OCI-LY3 (cell line): ENCODE measurements around the gene S100A12.
A peak's percentile ranks its signal among the peaks of the same experiment; 100 is the strongest.

Source experiments
- H2AFZ ChIP-seq: fragments of 200-600, 300-600 bp; shearing (Covaris generic); 2 replicates; pipeline ENCODE4 v1.6.0; 2014; ENCODE audit warnings: antibody characterized with exemption, low read depth, low read length
- H3K27ac ChIP-seq: fragments of 200-600, 300-600 bp; sonication (generic); 2 replicates; pipeline ENCODE4 v1.5.1; 2014; ENCODE audit warnings: mild to moderate bottlenecking, low read length, moderate library complexity, mixed read lengths
- H3K27me3 ChIP-seq: fragments of 200-600, 300-600 bp; sonication (generic); 2 replicates; pipeline ENCODE4 v1.6.1; 2014; ENCODE audit warnings: low read depth, low read length, mixed read lengths
- H3K36me3 ChIP-seq: fragments of 200-600, 300-600 bp; sonication (generic); replicated peaks from 2 replicates; pipeline ENCODE3; 2014; ENCODE audit warnings: low read depth, low read length, mixed read lengths
- H3K4me1 ChIP-seq: fragments of 300-600, 200-600 bp; sonication (generic); 2 replicates; pipeline ENCODE4 v1.6.1; 2014; ENCODE audit warnings: low read length, mixed read lengths
- H3K4me2 ChIP-seq: fragments of 200-600, 300-600 bp; sonication (generic); 2 replicates; pipeline ENCODE4 v1.6.1; 2014; ENCODE audit warnings: low read length, mixed read lengths
- H3K4me3 ChIP-seq: fragments of 300-600, 200-600 bp; sonication (generic); 2 replicates; pipeline ENCODE4 v1.5.1; 2014; ENCODE audit warnings: antibody characterized with exemption, mild to moderate bottlenecking, low read length, moderate library complexity
- H3K79me2 ChIP-seq: fragments of 300-600, 200-600 bp; shearing (Covaris generic); 2 replicates; pipeline ENCODE4 v1.6.1; 2014; ENCODE audit warnings: mild to moderate bottlenecking, low read length, mixed read lengths
- H3K9ac ChIP-seq: fragments of 300-600, 200-600 bp; shearing (Covaris generic); 2 replicates; pipeline ENCODE4 v1.6.0; 2014; ENCODE audit warnings: mild to moderate bottlenecking, low read length, moderate library complexity
- H3K9me3 ChIP-seq: fragments of 200-600, 300-600 bp; shearing (Covaris generic); 2 replicates; pipeline ENCODE4 v1.6.1; 2014; ENCODE audit warnings: low read length, mixed read lengths; ENCODE audit not compliant: insufficient read depth
- H4K20me1 ChIP-seq: fragments of 200-600, 300-600 bp; sonication (generic); 2 replicates; pipeline ENCODE4 v1.6.1; 2016; ENCODE audit warnings: low read length, mixed read lengths; ENCODE audit not compliant: insufficient read depth
- CTCF ChIP-seq: fragments of 200-600, 300-600 bp; sonication (generic); IDR thresholded peaks from 2 replicates; pipeline ENCODE4 v1.5.1; 2014; ENCODE audit warnings: antibody characterized with exemption, low read length, low read depth
- EZH2phosphoT487 ChIP-seq: fragments of 200-600 bp; shearing (Covaris generic); IDR thresholded peaks from 2 replicates; pipeline ENCODE4 v1.6.1; 2018; ENCODE audit warnings: antibody characterized with exemption, mixed run types, low read depth

The S100A12 gene

GRCh38 chr1:153401461-153401860 is 26.0 kb upstream of the S100A12 start:
- no peaks in the 10 kb centered on the region for H3K79me2 ChIP-seq
- no peak overlapping the region for H3K4me3 ChIP-seq

GRCh38 chr1:153400244-153400643 is 24.8 kb upstream of the S100A12 start:
- H3K4me1 ChIP-seq: no peaks in the 10 kb centered on the region
- H3K27me3 ChIP-seq: peaks cover 71% of the 10 kb centered on the region
- no peak overlapping the region for H3K4me3 ChIP-seq
- H2AFZ ChIP-seq: no peak overlapping the region
- no peak overlapping the region for H3K27ac ChIP-seq
- H3K9me3 ChIP-seq: no peaks in the 10 kb centered on the region
- H3K9ac ChIP-seq: no peak overlapping the region
- TF ChIP-seq EZH2phosphoT487 (no peak), CTCF (peak; percentile 51)
- no peaks in the 10 kb centered on the region for H3K36me3 ChIP-seq
- no peaks in the 10 kb centered on the region for H3K79me2 ChIP-seq
- H4K20me1 ChIP-seq: no peaks in the 10 kb centered on the region
- no peak overlapping the region for H3K4me2 ChIP-seq

More at GRCh38 chr1:153401461-153401860, 26.0 kb upstream of the S100A12 start:
- Histone ChIP-seq H3K27me3 (peaks cover 66% of the 10 kb centered on the region), H3K9me3 (no peaks in the 10 kb centered on the region), H4K20me1 (no peaks in the 10 kb centered on the region), H3K36me3 (no peaks in the 10 kb centered on the region), H3K27ac (no peak overlapping the region), H3K4me2 (no peak overlapping the region), H3K9ac (no peak overlapping the region), H2AFZ (no peak overlapping the region), H3K4me1 (no peaks in the 10 kb centered on the region)
- TF ChIP-seq CTCF (no peak), EZH2phosphoT487 (no peak)

- Histone ChIP-seq H3K27ac (no peak overlapping the region), H3K4me1 (no peaks in the 10 kb centered on the region), H3K9me3 (no peaks in the 10 kb centered on the region), H3K36me3 (no peaks in the 10 kb centered on the region), H3K9ac (no peak overlapping the region), H3K4me3 (no peak overlapping the region), H3K79me2 (no peaks in the 10 kb centered on the region), H3K4me2 (no peak overlapping the region), H4K20me1 (no peaks in the 10 kb centered on the region), H3K27me3 (peaks cover 78% of the 10 kb centered on the region), H2AFZ (no peak overlapping the region)
- TF ChIP-seq CTCF (no peak), EZH2phosphoT487 (no peak)
Observed at GRCh38 chr1:153399401-153400055, 24.1 kb upstream of the S100A12 start.

DNA sequence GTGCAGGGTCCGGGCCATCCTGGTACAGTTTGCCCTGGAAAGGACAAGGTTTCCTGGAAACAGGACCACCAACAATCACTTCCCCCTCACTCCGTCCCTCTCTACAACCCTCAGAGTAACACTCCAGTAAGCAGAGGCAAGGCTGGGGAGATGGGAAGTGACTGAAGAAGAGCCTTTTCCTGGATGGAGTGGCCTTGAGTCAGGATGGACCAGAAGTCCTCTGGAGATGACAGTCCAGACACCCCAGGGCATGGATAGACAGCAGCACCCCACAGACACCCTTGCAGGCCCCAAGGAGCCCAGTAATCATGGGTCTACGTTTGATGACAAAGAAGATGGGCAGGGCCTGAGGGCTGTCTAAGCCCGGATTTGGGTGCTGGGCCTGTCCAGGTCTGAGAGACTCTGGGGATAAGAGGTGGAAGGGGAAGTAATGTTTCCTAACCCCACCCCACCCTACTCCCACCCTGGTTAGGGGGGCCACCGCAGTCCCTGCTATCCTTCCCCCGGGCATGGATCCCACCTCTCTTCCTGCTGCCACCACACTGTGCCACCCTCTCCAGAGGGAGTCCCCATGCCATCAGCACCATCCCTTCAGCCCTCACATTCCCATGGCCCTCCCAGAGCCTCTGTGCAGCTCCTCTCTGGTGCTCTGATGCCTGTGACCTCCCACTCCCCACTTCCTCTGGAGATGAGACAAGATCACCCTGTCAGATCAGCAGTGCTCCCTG is 22.7 kb upstream of the S100A12 start:
- no peak overlapping the region for H3K9ac ChIP-seq
- no peak for TF ChIP-seq CTCF
- no peaks in the 10 kb centered on the region for H3K36me3 ChIP-seq
- H2AFZ ChIP-seq: no peak overlapping the region
- no peak overlapping the region for H3K4me2 ChIP-seq
- no peaks in the 10 kb centered on the region for H3K4me1 ChIP-seq
- H3K27ac ChIP-seq: no peak overlapping the region
- H3K27me3 ChIP-seq: peaks cover 77% of the 10 kb centered on the region
- no peak overlapping the region for H3K4me3 ChIP-seq
- H4K20me1 ChIP-seq: no peaks in the 10 kb centered on the region
- no peaks in the 10 kb centered on the region for H3K79me2 ChIP-seq
- no peaks in the 10 kb centered on the region for H3K9me3 ChIP-seq
